Kidney (tissue), 14 donors: ENCODE measurements around the gene CDYL. TPM values are rescaled to one million over a fixed set of nuclear protein-coding genes. Genes with fewer than 3 reads are reported as not detected.
A peak's percentile ranks its signal among the peaks of the same experiment; 100 is the strongest.

Experiments
- DNase-seq, 5 donors: peaks; one replicate each; pipeline ENCODE4 v3.0.0-alpha.2; 2013 to 2020
- FAIRE-seq: peaks from 2 replicates; lab custom pipeline; 2012; peaks lifted over from hg19 to GRCh38; lab: Jason Lieb, UNC
- H3K27ac ChIP-seq, 2 donors: one replicate each; pipeline ENCODE4 v1.7.0; 2013; ENCODE audit warnings: low read depth in 2 of 2, low read length in 2 of 2, inconsistent platforms in 1 of 2
- H3K27me3 ChIP-seq: one replicate; pipeline ENCODE4 v1.7.1; 2013; ENCODE audit warnings: low read length, inconsistent platforms; ENCODE audit not compliant: control insufficient read depth, insufficient read depth
- H3K36me3 ChIP-seq, 3 donors: one replicate each; pipeline versions ENCODE4 v1.7.0 to v1.7.1; 2013; ENCODE audit warnings: low read length in 3 of 3, control low read depth in 1 of 3, inconsistent platforms in 1 of 3; ENCODE audit not compliant: insufficient read depth in 3 of 3, control insufficient read depth in 2 of 3
- H3K4me1 ChIP-seq, 3 donors: one replicate each; pipeline versions ENCODE4 v1.7.0 to v1.7.1; 2013; ENCODE audit warnings: low read length in 3 of 3, inconsistent platforms in 1 of 3, low read depth in 1 of 3; ENCODE audit not compliant: control insufficient read depth in 2 of 3, insufficient read depth in 2 of 3
- H3K4me3 ChIP-seq, 3 donors: one replicate each; pipeline versions ENCODE4 v1.7.0 to v1.8.1; 2013; ENCODE audit warnings: low read length in 3 of 3, control low read depth in 1 of 3, inconsistent platforms in 1 of 3
- H3K9ac ChIP-seq, 3 donors: one replicate each; pipeline versions ENCODE4 v1.7.0 to v1.7.1; 2013; ENCODE audit warnings: low read length in 3 of 3, control low read depth in 1 of 3, inconsistent platforms in 1 of 3
- H3K9me3 ChIP-seq, 3 donors: one replicate each; pipeline versions ENCODE4 v1.7.0 to v1.7.1; 2013; ENCODE audit warnings: low read length in 3 of 3, control low read depth in 1 of 3, inconsistent platforms in 1 of 3; ENCODE audit not compliant: control insufficient read depth in 2 of 3, insufficient read depth in 1 of 3
- CTCF ChIP-seq: IDR thresholded peaks from 3 replicates; pipeline ENCODE4 v1.5.1; 2012; ENCODE audit warnings: mild to moderate bottlenecking, moderate library complexity, borderline replicate concordance; ENCODE audit not compliant: insufficient read depth; ENCODE audit errors: extremely low read depth
- intact Hi-C: fragments of 100-400 bp; cut with DNase I; formaldehyde crosslinking; loops from one replicate; pipeline ENCODE4 v1.11.1; 2022
- polyA plus RNA-seq: library from polyadenylated mRNA; stranded (reverse); fragments of 350-450 nt; fragmentation: Illumina TruSeq; extraction: RNeasy Lipid Tissue Mini Kit (QIAGEN cat#74804); gene quantifications from one replicate; pipeline ENCODE4 v1.2.3, GENCODE V29; 2014; ENCODE audit warnings: low read depth, low replicate concordance; ENCODE audit not compliant: insufficient read depth
- total RNA-seq: library from RNA; stranded (reverse); fragmentation: NEBNext Ultra II Directional; extraction: Animal tissue kit (Norgen Biotek cat#: 25700); gene quantifications from one replicate; pipeline ENCODE4 v1.2.1, GENCODE V29; 2021
- donor health status: control.
- donor health status: control.
- donor health status: control.
- donor health status: control.
- donor health status: control.
- donor health status: DM: yes; HTN: yes; CAD: no.
- donor health status: Normal renal cell carcinoma (clear cell type).

The CDYL gene
- total and polyA plus RNA-seq, 2 donors from 2014 or later = 7.4 to 46.8 TPM

GRCh38 chr6:4778086-4778485 is 1.9 kb downstream of the CDYL start:
- FAIRE-seq = no peak
- no peak for TF ChIP-seq CTCF
- H3K4me3 ChIP-seq = peak overlapping the region in 2 of 3 donors; percentile 18 to 78
- peaks cover 0 to 13% (median 8%) of the 10 kb centered on the region in 3 donors for H3K4me1 ChIP-seq
- H3K9me3 ChIP-seq = no peaks in the 10 kb centered on the region
- DNase-seq = no peak
- peaks cover 2% of the 10 kb centered on the region for H3K27me3 ChIP-seq
- H3K36me3 ChIP-seq = no peaks in the 10 kb centered on the region
- H3K27ac ChIP-seq = no peak overlapping the region
- H3K9ac ChIP-seq = no peak overlapping the region
- intact Hi-C loops = no loop called here

DNA sequence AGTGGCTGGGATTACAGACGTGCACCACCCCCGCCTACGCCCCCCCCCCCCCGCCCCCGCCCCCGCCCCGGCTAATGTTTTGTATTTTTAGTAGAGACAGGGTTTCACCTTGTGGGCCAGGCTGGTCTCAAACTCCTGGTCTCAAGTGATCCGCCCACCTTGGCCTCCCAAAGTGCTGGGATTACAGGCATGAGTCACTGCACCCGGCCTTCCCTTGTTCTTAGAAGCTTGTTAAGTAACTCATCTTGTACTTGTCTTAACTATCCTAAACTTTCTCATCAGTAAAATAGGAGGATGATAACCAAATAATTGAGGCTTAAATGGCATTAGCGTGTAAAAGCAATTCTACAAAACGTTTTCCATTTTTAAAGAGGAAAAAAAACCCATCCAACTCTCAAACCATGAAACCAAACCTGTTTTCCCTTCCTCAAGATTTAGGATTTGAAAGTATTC is 4.2 kb downstream of the CDYL start:
- Histone ChIP-seq H3K27me3 (no peaks in the 10 kb centered on the region), H3K9ac (no peak overlapping the region), H3K36me3 (no peaks in the 10 kb centered on the region), H3K4me1 (peaks cover 0 to 13% (median 5%) of the 10 kb centered on the region in 3 donors), H3K27ac (no peak overlapping the region), H3K4me3 (no peak overlapping the region), H3K9me3 (peaks cover 0 to 4% (median 0%) of the 10 kb centered on the region in 3 donors)
- intact Hi-C loops = no loop called here
- TF ChIP-seq CTCF = no peak
- FAIRE-seq (no peak), DNase-seq (no peak)

DNA sequence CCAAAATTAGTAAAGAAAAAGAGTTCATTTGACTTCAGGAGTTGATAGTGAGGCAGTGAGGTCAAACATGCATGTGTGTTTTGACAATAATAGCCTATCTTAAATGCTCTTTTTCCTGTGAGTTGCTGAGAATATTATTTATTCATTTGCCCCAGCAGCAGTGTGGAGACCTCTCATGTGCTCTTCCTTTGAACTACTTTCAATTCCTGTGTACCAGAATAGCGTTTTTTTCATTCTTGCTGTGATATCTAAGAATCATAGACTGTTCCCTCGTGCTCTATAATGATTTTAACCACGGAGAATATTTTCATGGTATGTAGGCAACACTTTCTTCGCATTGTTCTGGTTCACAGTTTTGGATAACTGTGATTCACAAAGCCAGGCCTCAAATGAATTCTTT is 5.2 kb downstream of the CDYL start:
- intact Hi-C loops = no loop called here

More for the DNA sequence above, 5.2 kb downstream of the CDYL start:
- DNase-seq = no peak
- Histone ChIP-seq H3K9ac (no peak overlapping the region), H3K9me3 (peaks cover 0 to 4% (median 0%) of the 10 kb centered on the region in 3 donors), H3K4me3 (no peak overlapping the region), H3K36me3 (no peaks in the 10 kb centered on the region), H3K27ac (no peak overlapping the region), H3K4me1 (peaks cover 0 to 13% (median 5%) of the 10 kb centered on the region in 3 donors), H3K27me3 (no peaks in the 10 kb centered on the region)
- TF ChIP-seq CTCF = no peak
- FAIRE-seq = no peak
